GM21619 (cell line): Measurements from ENCODE around the gene CAPN7.

Source experiments
- ATAC-seq: cut with Tn5 transposase; IDR thresholded peaks from one replicate; pipeline ENCODE4 v1.9.1; 2021; ENCODE audit not compliant: unreplicated experiment

Gene CAPN7

DNA sequence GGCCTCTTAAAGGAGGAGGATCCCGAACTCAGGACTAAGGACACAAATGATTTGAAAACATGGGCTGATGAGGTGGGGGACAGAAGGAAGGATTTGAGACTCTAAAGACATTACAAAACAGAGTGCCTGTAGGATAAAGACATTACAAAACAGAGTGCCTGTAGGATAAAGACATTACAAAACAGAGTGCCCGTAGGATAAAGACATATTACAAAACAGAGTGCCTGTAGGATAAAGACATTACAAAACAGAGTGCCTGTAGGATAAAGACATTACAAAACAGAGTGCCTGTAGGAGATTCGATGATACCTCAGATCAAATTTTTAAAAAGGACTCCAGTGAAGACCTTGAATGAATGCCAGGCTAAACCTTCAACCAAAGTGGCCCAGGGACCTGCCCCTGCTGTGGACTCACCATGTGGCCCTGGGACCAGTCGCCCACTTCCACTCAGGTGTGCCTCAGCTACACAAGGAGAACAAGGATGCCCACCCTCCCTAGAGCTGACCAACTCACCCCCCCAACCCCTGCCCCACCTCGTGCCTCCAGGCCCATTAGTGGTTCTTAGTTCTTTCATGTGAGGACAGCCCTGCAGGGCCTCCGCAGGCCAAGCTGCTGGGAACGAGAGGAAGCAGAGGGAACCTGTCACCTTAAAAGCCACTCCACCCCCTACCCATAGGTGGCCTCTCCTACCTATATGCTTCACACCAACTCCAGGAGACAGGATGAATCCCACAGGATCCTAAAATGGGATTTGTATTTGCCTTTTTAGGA is 66.6 kb downstream of the CAPN7 start:
- ATAC-seq: no peak

DNA sequence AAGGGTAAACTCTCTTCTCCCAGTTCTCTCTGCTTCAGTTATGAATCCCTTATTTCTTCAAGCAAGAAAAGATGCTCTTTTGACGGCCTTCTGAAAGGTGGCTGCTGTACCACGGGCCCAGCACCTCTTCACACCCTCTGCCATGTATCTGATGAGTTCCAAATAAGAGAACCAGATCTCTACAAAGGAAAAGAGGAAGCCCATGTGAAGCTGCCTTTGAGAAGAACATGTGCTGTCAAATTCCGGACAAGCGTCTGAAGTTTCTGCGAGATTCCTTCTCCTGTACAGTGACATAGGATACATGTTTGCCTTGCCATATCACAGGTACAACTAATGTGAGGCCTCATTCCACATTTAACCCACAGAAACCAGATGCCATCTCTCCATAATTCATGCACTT is 67.2 kb downstream of the CAPN7 start:
- no peak for ATAC-seq

DNA sequence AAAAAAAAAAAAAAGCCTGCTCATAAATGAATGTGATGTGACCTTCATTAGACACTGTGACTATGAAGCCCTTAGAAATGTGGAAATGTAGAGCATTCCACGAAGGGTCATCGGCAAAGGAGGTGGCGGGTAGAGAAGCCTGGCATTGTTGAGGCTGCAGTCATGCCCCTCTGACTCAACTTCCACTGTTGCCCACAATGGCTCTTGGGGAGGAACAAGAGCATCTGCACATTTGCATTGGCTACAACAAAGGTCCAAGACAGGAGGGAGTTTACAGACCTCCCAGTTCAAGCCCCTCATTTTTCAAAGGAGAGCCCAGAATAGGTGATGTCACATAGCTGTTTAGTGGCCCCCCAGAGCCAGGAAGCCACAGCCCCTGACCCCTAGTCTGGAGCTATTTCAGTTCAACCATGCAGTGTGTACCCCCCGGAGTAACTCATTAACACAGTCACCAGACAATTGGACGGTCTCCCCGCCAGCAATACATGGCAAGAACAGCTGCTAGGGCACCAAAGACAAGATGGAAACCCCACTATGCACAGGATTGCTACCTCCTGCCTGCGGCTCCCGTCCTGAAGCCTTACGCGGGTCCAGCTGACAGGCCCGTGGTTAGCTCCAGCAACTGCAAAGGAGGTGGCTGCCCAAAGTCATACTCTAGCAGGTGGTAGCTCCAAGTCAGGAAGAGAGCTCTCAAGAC is 70.1 kb downstream of the CAPN7 start:
- ATAC-seq: no peak

DNA sequence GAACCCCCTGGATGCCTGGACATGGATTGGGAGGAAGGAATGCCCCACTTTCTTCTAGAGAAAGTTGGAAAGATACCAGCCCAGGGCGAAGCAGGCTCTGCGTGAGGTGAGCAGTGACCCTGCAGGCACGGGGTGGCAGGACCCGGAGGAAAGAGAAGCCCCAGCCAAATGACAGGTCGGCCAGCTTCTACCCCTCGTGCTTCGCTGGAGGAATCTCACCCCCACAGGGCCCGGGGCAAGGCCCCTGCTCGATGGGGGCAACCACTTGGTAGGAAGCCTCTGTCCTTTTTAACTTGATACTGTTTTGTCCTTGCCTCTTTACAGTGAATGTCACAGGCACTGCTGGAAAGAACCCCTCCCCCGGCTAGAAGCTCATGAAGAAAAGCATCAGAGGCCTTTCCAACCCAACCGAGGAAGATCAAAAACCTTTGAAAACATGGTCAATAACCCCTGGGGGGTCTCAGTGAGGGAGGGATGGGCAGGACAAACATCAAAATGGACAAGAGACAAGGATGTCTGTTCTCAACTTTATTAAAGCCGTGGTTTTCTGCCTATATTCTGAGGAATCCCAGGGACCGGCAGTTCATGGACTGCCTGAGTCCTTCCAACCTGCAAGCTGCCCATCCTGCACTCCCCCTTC is 71.9 kb downstream of the CAPN7 start:
- ATAC-seq: no peak

DNA sequence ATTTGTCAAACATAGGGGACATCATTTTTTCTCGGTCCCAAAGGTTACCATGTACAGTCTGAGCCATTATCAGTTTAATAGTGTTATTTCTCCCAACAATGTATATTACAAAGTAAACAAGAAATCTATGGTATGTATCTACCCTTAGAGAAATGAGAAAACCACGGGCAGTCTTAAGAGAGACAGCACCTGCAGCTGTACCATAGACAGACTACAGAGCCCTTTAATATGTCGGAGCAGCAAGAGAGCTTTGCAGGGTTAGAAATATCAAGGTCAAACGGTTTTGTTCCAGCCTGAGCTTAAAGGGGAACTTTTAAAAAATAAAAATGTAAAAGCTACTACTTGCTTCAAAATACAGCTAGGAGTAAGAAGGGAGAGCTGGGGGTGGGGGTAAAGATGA is 73.2 kb downstream of the CAPN7 start:
- no peak for ATAC-seq

DNA sequence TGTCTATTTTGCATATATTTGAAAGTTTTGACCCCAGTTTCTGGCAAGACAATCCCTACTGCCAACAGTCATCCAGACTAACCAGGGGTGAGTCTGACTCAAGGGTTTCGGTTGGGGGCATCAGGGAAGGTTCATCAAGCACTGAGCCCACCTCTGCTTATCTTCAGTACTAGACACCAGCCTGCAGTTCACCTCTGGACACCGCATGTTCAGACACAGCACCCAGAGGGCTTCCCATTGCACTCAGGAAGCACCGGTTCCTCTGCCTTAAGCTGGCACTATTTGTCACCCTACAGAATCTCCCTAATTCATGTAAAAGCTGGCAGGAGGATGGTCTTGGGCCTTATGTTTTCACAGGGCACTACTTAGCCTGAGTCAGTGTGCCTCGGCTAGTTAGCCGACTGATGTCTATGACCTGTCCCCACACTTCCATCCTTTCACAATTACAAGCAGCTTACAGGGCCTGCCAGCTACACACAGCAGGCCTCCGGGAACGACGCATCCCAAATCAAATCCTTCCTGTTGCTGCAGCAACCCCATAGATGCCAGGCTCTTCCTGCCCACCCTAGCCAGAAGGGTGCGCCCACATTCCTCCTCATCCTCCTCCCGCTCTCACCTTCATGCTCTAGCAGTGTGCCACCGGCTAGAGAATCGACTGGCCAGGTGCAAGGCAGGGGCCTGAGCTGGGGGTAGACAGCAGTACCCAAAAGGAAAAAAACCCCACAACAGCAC is 73.8 kb downstream of the CAPN7 start:
- ATAC-seq: no peak

DNA sequence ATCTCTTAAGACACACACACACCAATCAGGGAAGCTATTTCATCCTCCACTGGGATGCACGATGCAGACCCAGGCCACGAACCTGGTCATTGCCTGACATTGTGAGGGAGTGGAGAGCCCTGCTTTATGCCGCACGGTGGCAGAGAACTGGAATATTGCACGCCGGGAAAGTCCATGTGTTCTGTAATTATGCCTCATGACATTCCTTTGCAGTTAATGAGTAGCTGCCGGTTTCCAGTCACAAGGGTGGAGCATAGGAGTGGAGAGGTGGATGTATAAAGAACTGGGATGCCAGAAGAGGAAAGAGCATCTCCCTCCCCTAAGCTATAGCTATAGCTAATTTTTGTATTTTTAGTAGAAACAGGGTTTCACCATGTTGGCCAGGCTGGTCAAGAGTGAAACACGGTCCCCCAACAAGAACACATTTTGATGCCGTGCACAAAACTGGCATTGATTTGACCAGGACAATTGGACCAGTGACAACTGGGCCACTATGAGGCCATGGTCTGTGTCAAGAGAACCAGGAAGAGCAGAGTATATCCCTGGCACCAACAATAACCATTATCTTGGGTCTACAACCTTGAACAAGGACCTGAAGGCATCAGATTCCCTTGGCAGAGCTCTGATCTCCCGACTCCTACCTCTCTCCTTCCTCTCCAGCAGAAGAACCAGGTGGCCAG is 74.9 kb downstream of the CAPN7 start:
- ATAC-seq: no peak

DNA sequence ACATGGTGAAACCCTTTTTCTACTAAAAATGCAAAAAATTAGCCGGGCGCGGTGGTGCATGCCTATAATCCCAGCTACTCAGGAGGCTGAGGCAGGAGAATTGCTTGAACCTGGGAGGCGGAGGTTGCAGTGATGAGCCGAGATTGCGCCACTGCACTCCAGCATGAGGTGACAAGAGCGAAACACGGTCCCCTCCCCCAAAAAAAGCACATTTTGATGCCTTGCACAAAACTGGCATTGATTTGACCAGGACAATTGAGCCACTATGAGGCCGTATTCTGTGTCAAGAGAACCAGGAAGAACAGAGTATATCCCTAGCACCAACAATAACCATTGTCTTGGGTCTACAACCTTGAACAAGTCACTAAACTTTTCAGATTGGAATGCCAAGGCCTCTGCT is 75.8 kb downstream of the CAPN7 start:
- ATAC-seq: no peak

DNA sequence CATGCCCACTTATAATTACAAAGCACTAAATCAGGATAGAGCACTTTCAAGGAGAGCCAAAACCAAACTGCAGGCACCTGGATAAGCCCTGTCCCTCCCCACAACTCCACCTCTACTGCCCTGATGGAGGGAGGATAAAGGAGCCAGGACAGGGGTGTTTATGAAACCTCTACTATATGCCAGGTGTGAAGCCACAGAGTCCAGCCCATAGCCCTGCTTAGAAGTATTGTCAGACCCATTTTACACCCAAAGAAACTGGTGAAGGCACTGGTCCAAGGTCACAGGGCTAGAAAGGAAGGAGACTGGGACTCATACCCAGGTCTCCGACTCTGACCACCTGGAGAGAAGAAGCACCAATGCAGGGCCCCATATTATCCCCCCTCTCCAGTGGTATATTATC is 77.7 kb downstream of the CAPN7 start:
- no peak for ATAC-seq

DNA sequence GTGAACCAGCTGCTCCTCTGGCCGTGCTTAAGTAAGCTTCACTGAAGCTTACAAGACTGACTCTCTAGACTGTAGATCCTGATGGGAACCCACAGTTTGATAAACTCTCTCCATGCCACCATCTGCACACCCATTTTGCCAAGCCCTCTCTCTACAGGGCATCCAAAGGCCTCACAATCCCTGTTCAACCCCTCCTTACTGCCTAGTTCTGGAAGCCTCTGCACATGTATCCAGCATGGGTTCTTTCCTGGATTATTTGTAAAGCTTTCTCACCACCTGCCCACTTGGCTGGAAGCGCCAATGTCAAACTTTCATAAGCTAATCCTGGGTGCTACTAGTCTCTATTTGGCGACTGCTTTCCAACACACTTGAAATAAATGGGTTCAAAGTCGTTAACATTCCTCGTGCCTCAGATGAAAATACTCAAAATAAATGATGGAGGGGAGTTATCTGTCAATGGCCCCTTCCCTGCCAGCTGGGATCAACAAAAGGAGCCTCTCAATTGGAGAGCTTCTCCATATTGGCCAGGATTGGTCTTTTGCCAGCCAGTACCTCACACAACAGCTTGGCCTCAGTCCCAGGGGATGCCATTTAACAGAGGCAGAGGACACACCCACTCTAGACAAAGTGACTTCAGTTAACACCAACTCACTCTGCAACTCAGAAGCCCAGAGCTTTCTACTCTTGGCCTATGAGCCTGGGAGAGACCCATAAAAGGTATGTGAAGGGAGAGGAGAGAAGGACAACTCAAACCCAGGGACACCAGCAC is 78.3 kb downstream of the CAPN7 start:
- no peak for ATAC-seq

DNA sequence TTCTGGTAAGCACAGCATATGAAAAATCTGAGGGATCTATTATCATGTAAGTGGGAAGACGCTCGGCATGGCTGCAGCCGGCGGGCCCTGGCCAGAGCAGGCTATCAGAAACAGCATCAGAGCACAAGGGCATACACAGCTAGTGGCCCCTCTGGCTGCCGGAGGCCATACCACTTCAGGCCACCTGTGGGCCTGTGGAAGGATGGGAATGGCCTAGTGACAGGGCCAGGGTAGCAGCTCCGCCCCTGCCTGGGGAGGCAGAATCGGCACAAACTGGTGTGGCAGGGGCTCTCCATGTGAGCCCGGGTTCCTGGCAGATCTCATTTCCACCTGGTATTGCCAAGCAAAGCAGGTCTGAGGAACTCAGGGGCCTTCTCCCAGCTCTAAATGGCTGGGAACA is 80.0 kb downstream of the CAPN7 start:
- no peak for ATAC-seq

DNA sequence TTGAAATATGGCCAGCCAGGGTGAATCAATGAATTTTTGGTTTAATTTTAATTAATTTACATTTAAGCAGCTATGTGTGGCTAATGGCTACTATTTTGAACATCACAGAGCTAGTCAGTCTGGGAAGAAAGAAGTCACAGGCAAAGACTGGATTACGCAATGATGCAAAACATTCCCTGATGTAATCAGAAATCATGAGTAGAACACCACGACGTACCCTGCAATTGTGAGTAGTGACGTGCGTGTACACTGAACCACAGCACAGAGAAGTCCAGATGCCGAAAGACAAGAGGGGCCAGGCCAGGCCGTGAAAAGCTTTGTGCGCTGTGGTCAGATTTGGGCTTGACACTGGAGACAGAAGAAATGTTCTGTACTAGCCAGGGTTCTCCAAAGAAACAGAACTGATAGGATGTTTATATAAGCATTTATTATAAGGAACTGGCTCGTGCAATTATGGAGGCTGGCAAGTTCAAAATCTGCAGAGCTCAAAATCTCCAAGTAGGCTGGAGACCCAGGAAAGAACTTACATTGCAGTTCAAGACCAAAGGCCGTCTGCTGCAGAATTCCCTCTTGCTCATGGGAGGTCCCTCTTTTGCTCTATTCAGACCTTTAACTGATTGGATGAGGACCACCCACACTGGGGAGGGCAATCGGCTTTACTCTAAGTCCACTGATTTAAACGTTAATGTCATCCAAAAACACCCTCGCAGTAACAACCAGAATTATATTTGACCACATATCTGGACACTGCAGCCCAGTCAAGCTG is 81.7 kb downstream of the CAPN7 start:
- ATAC-seq: no peak

DNA sequence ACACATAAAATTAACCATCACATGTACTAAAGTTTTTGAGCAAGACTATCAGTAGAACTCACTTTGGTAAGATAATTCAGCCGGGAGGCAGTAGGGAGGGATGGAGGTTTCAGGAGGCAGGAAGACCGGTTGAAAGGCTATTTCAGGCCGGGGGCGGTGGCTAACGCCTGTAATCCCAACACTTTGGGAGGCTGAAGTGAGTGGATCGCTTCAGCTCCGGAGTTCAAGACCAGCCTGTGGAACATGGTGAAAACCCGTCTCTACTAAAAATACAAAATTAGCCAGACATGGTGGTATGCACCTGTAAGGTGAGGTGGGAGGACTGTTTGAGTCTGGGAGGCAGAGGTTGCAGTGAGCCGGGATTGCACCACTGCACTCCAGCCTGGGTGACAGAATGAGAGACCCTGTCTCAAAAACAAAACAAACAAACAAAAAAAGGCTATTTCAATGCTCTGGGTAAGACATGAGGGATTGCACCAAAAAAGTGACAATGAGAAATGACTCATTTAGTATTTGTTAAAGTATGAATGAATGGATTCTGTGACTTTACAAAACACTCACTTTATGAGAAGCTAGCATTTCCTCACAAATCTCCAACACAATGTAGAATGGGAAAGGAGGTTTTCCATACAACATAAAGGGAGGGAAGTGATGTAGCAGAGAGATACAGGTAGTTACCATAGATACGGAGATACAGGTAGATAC is 82.4 kb downstream of the CAPN7 start:
- ATAC-seq: no peak

DNA sequence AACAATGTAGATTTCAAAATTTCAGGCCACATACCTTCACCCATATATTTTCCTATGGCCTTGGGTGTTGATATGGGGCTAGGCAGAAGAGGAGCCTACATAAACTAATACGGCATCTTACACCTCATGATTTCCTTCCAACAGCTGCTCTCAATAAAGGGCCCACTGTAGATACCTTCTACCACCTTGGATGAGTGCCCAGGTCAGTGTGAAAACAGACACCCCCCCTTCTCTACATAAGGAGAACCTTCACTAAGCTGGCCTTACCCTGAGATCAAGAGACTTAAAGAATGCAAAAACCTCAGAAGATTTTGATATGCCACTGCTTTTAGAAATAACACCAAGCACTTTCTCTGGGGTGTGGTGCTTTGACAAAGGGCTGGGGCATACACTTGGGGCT is 83.6 kb downstream of the CAPN7 start:
- ATAC-seq: no peak

DNA sequence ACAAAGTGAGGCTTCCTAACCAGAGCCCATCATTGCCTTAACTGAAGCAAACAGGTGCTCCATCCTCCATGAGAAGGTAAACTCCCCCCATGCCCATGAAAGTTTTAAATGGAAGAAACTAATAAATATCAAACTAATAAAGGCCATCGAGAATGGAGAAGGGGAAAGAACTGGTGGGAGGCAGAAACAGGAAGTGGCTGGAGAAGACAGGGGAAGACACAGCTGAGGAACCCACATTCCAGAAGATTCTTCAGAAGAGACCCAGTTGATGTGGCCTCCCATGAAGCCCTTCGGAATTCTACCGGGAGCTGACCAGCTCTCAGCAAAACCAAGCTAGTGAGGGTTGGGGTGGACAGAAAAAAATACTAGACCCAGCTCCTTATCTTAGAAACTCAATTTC is 84.7 kb downstream of the CAPN7 start:
- no peak for ATAC-seq

DNA sequence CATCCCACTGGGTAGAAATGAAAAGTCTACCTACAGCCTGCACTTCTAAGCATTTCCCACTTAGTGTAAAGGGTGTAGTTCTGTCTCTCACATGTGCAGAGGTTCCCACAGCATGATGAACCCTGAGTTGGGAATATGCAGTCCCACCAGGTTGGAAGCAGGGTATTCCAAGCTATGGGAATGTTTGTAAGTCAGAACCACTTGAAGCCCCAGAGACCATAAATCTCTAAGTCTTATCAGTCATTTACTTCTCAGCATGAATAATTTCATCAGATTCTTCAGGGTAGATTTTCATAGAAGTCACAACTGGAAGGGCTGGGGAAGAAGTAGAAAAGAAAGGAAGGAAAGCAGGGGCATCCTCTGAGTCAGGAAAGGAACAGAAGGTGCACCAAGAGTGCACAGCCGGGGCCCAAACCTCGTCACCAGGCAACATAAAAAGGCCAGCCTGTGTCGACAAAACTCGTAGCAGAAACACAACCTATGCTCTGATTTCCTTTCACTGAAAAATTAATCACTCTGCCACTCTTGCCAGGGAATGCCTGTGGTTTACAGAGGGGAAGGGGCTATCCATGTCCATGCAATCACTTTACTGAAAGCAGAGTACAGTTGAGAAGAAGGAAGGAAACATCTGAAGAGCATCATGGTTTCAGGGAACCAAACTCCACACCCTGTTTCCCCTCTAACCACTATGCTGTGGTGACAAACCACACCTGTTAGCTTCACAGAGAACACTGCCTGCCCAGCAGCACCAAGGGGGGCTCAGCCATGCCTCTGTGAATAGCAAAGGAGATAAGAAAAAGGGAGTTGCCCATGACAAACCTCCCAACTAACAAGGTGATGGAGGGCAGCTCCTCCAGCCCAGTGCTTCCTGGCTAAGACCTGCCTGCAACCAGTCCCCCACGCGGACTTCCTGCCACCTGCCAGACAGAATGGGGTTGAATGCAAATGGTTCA is 85.8 kb downstream of the CAPN7 start:
- ATAC-seq: peak; percentile 90

DNA sequence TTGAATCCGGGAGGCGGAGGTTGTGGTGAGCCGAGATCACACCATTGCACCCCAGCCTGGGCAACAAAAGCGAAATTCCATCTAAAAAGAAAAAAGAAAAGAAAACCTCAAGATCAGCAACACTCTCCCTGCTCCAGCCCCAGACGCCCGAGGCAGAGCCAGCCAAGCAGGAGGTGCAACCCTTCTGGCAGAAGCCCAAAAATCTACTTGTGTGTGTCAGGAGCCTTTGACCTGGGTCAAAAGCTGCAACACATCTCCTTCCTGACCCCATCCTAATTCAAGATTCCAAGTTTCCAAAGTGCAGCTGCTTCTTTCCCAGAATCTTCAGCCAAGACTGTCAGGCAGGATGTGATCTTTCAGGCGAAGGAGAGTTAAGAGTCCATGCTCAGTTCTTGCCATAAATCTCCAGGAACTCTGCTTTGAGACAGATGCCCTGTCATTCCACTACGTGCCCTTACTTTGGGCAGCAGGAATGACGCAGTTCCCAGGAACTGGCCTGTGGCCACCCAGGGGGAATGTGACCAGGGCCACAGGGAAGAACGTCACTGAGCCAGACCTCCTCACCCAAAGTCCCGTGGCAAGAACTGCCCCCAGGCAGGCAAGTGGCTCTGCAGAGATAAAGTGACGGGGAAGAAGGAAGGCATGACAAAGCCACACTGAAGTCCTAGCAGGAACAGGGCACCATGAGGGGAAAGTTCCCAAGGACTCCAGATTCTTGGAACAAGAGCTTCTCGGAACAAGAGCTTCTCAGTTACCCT is 86.9 kb downstream of the CAPN7 start:
- no peak for ATAC-seq
